Stimulated activated CD4-positive, alpha-beta T cell treated with anti-CD3 and anti-CD28 coated beads, Interleukin-1b, Interleukin-23, amount 100 ng/mL, for 4 hours (primary cell): ENCODE measurements around the gene UBN2.
"Not testable (repeated sequence)": the region's sequence is repeated elsewhere in the genome, so short reads cannot be mapped to it uniquely, and the experiment has no call there.

ENCODE experiments used
- DNase-seq, 2 donors: peaks; one replicate each; pipeline ENCODE4 v3.0.0-alpha.2; 2020; ENCODE audit warnings: low read depth in 2 of 2

The UBN2 gene

DNA sequence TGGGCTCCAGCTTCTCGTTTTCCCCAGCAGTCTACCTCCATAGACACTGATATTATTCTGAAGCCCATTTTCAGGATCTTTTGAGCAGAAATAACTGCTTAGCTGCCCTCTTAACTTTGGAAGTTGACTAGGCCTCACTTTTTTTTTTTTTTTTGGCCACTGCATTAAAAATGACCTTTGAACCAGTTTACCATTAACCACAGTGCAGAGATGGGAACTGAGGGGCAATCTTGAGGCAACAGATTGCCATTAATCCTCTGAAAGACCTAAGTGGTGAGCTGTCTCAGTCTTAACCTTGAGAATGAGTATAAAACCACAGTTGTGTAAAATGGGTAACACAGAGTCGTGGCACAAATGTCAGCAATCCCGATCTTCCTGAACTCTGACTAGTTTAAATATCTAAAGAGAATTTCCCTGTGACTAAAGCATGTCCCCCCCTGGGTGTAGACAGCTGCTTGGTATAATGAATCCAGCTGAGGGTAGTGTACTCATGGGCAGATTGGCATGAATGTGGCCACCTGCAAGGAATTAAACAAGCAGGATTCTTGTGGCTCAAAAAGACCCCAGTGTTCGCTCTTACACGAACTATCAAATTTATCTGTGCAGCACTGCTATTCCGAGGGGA lies 64.0 kb downstream of the UBN2 start:
- no peak for DNase-seq

DNA sequence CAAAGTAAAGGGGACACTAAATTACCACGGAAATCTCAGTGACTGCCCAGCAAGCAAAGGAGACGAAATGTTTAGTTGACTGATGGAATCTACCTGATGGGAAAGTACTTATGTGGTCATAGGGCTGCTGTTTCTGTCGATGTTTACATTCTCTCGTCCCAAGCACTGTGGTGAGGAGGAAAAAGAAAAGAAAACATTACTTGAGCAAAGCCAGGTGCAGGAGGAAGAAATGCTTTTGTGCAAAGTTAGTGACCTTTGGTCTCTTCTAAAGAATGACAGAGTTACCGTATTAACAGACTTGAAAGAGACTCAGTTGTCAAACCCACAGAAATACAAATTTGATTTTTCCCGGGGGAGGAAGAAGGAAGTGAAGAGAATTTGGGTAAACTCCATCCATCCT lies 66.8 kb downstream of the UBN2 start:
- no peak for DNase-seq

DNA sequence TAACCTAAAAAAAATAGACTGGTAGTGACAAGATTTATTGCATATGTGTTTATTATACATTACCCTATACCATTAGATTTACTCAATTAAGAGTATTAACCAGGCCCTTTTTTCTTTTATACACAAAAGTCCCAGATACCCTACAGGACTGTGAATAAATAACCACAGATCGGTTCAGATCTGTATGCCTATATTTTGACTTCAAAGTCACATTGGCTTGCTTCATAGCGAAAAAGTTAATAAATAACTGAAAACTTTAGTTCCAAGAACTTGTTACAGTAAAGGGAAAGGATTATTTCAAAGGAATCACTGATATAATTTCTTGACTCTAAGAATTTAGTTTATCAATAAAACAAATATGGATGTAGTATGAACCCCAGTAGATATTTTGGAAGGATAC lies 68.3 kb downstream of the UBN2 start:
- no peak for DNase-seq

DNA sequence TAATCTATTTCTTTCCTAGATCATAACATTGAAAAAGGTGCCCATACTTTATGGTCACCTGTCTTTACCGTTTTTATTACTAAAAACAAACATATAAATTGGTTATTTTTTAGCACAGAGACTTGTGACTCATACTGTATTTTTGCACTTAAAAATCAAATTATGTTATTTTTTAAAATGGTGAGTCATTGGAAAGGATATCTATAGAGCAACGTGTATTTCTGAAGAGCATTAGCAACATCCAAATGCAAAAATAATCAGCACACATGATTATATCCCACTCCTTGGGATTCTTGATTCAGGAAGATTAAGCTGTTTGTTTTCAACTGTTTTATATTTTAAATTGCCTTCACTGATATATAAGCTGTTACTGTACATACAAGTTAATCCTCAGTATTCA lies 69.4 kb downstream of the UBN2 start:
- no peak for DNase-seq

DNA sequence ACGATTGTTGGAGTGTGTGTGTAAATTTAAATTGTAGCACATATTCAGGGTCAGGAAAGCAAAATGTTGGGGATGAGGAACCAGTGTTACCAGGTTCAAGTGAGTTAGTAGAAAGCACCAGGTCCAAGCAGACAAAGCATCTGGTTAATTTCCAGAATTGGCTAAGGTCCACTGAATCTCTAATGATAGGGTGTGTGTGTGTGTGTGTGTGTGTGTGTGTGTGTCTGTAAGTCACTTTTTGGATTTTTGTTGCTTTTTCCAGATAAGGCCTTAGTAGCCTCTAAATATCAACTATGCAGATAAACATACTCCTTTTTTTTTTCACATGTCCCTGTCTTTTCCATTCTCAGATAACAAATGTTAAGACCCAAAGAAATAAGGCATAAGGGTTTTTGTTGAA lies 73.5 kb downstream of the UBN2 start:
- DNase-seq: no peak

DNA sequence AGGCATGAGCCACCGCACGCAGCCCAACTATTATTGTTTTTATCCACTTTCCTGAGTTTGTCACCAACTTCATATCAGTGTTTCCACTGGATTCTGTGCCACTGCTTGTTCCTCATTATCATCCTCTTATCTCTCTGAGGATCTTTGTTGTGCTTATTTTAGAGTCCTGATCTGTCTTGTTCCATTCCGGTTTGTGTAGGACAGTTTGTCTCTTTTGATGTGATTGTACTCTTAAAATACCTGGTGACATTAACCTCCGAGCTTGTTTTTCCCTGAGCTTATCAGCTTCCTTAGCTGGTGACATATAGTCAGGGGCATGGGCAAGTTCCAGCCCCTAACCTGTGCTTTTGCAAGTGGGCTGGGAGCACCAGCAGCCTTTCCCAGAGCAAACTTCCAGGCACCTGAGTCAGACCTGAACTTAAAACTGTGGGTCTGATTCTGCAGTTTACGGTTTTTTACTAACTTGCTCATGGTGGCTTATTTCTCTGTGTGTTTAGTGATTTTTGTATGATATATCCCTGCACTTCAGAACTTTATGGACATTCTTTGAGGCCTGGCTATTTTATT lies 87.0 kb downstream of the UBN2 start:
- DNase-seq: no peak

DNA sequence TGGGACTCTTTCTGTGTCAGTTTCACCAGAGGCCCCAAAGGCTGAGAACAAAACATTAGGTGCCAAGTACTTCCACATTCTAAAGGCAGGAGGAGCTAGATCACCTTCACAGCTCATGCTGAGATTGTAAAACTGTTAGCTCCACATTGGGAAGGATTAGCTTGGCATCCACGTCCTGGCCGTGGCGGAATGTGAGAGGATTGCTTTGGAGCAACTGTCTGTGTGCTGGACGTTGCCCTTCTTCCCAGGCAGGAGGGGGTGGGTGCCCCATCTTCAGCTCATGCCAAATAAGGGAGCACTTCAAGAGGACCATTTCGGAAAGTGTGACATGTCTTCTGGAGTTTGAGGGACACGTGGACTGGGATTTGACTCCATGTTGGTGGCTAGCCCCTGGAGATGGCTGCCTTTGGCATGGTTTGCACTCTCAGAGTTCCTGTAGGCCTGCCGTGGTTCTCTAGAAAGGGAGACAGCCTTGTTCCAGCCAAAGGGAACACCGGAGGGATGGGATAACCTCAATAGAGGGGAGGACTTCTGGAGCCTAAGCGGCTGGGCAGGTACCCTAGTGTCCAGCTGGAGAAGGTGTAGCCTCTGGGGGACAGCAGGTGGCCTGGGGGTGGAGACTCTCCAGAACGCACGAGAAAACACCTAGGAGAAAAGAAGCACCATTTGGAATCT lies 90.2 kb downstream of the UBN2 start:
- DNase-seq: no peak

DNA sequence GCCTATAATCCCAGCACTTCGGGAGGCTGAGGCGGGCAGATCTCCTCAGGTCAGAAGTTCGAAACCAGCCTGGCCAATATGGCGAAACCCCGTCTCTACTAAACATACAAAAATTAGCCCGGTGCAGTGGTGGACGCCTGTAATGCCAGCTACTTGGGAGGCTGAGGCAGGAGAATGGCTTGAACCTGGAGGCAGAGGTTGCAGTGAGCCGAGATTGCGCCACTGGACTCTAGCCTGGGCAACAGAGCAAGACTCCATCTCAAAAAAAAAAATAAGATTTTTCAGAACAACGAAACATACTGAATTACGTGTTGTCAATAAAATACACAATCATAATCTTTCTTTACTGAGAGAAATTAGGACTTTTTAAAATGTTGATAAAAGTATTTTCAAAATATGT lies 93.7 kb downstream of the UBN2 start:
- DNase-seq: not testable (repeated sequence)

DNA sequence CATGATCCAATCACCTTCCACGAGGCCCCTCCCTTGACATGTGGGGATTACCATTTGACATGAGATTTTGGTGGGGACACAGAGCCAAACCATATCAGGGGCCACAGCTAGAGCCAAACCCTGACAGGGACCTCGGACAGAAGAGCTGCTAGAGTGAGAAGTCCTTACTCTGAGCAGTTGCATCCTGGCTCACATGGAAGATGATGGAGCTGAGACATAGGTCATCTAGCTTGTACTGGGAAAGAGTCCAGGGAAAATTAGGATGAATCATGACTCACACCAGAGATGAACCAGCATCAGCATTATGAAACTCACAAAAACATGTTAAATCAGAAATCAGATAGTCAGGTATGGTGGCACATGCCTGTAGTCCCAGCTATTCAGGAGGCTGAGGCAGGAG lies 97.3 kb downstream of the UBN2 start:
- no peak for DNase-seq

DNA sequence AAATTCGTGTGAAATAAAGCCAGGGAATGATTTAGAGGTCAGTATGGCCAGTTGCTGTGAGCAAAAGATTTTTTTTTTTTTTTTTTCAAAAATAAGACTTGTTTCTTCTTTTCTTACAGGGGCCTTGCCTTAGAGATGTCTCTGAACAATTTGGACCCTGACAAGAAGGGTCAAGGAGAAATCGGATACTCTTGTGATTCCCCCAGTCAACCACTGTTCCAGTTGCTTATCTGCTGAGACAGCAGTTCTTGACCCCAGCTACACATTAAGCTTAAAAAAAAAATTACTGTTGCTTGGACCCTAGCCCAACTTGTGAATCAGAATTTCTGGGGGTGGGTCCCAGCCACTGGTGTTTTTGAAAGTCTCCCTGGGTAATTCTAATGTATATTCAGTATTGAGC lies 98.1 kb downstream of the UBN2 start:
- DNase-seq: no peak

DNA sequence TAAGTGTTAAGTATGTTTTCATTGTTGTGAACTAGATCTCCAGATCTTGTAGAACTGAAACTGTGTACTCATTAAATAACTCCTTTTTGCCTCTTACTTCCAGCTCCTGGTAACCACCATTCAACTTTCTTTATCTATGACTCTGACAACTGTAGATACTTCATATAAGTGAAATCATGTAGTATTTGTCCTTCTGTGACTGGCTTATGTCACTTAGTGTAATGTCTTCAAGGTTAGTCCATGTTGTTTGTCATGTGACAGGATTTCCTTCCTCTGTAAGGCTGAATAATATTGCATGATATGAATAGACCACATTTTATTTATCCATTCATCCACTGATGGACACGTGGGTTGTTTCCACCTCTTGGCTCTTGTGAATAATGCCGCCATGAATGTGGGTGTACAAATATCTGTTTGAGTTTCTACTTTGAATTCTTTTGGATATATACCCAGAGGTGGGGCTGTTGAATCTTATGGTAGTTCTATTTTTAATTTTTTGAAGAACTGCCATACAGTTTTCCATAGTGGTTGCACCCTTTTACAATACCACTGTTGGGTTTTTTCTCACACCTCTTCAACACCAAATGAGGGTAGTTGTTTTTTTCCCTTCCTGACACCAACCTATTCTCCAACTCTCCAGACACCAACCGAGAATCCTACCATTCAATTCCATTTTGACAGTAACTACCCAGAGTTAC lies 99.4 kb downstream of the UBN2 start:
- DNase-seq: no peak

DNA sequence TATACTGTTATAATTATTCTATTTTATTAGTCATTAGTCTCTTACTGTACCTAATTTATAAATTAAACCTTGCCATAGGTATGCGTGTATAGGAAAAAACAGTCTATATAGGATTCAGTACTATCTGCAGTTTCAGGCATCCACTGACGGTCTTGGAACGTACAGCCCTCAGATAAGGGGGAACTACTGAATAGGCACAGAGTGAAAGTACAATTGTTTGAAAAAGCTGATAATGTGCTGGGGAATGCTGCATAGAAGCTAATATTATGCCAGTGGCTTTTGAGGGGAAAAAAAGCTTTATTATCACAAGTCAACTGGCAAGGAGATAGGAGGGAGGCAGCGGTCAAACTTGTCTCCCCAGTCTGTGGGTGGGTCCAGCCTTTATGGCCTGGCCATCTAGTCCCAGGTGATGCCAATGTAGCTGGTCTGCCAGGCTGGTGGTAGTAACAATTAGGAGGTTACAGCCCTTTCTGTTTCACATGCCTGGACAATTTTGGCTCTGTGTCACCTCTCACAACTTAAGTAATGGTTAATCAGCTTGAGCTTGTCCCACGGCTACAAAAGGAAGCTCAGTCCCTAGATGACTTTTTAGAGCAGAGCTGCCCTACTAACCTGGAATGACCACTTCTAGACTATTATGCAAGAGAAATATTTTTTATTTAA lies 101.8 kb downstream of the UBN2 start:
- no peak for DNase-seq

DNA sequence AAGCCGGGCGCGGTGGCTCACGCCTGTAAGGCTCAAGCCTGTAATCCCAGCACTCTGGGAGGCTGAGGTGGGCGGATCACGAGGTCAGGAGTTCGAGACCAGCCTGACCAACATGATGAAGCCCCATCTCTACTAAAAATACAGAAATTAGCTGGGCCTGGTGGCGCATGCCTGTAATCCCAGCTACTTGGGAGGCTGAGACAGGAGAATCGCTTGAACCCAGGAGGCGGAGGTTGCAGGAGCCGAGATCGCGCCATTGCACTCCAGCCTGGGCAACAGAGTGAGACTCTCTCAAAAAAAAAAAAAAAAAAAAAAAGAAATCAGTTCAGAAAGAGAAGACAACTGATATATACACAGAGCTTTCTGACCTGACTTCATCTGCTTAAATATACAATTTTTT lies 102.4 kb downstream of the UBN2 start:
- not testable (repeated sequence) for DNase-seq

DNA sequence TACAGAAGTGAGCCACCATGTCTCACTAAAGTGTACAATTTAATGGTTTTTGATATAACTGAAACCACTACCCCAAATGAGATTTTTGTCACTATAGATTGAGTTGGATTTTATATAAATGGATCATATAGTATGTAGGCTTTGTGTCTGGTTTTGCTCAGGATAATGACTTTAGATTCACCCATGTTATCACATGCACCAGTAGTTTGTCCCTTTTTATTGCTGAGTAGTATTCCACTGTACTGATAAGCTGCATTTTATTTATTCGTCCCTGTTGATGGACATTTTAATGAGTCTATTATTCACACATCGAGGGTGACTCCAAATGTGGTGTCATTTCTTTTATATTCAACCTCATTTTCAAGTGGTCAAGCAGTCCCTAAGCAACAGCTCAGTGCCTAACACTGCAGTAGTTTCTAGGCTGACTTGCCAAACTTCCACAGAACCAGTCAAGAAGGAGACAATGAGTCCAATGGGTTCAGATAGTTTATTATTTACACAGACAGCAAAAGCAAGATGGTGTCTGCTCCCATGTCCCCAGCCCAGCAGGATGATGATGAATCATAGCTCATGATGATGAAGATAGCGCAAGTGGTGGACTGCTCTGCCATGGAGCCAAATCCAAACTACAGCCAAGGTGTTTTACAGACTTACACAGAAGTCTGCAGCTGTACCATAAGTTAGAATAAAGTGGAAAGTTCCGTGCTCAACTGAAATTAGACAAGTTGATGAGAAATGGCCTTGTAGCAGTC lies 103.5 kb downstream of the UBN2 start:
- DNase-seq: no peak

DNA sequence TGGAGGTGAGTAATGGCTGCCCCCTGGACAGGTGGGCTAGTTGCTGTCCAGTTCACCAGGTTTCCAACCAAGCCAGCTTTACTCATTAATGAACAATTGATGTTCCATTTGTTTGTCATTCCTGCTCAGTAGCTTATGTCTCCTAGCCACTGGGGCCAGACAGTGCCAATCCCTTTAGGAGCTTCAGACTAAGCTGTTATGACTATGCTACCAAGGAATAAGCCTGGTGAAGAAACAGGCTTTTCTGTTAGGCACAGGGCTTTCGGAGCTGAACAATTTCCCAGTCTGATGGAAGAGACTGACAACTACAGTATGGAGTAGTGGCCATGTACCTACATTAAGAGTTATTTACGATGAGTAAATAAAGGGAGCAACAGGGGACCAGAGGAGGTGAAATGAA lies 108.0 kb downstream of the UBN2 start:
- no peak for DNase-seq

DNA sequence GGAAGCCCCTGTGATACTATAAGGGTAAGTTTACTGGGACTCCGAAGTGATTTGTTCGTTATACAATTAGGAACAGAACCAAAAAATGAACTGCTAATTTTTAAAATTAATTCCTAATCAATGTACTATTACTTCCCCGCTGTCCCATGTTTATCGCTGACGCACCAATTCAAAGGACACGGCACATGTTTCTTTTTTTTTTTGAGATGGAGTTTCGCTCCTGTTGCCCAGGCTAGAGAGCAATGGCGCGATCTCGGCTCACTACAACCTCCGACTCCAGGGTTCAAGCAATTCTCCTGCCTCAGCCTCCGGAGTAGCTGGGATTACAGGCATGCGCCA lies 108.6 kb downstream of the UBN2 start:
- DNase-seq: no peak

DNA sequence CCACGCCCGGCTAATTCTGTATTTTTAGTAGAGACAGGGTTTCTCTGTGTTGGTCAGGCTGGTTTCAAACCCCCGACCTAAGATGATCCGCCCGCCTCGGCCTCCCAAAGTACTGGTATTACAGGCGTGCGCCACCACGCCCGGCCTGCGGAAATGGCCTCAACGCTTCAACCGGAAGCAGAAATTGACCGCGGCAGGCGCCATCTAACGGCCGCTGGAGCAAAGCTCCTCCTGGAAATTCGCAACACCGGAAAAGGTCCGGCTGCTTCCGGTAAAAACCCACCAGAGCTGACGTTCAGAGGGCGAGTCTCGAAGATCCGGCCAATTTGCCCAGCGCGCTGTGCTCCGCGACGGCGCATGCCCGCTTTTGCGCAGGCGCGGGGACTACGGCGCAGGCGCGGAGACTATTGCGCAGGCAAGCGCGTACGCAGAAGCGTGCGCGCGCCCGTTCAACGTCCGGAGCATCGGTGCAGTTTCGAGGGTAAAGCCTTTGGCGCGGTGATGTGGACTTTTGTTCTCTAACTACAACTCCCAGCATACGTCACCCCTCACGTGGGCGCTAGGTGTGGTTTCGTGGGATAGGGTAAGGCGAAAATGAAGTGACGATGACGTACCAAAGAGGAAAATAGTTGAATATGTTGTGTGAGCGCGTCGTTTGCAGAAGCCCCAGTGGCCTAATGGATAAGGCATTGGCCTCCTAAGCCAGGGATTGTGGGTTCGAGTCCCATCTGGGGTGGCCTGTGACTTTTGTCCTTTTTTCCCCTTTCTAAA lies 109.2 kb downstream of the UBN2 start:
- DNase-seq: peak; percentile 91 to 99

DNA sequence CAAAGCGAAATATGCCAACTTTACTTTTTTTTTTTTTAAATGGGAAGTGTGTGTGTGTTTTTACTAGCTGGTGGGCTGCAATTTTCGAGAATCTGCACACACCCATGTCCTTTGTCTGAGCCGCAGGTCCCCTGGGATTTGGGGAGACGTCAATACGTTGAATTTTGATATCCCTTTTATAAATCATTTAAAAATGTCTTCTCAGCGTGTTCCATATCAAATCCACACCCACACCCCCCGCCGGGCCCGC lies 109.7 kb downstream of the UBN2 start:
- peak in 1 of 2 donors; percentile 65 for DNase-seq

DNA sequence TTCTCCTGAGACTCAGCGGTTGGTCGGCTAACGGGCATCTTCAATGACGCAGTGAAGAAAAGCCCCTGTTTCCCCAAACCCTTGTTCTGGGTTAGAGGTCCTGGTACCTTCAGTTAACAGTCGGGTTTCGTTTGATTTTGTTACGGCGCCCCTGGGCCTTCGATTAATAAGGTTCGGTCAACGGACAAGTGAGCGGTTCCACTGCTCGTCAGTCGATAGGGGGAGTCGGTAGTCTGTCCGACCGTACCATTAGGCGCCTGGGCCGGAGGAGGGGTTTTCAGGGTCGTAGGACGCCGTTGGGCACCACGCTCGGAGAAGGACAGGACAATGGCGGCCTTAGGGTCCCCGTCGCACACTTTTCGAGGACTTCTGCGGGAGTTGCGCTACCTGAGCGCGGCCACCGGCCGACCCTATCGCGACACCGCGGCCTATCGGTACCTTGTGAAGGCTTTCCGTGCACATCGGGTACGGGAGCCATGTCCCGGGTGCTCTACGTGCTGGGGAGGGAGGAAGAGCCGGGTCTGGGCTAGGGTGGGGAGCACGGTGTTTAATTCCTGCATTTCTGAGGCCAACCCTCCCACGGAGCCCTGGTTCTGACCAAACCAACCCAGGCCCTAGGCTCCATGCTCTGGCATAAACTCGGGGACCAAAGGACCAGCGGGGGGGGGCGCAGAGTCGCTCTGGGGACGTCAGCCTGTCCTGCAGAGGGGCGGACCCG lies 110.2 kb downstream of the UBN2 start, which contains the start of gene FMC1:
TSS of gene FMC1 (plus strand) at position 280 of the 718 bp plus-strand sequence. CDS start at position 328, 48 bp downstream.
- peak; percentile 70 to 71 for DNase-seq

DNA sequence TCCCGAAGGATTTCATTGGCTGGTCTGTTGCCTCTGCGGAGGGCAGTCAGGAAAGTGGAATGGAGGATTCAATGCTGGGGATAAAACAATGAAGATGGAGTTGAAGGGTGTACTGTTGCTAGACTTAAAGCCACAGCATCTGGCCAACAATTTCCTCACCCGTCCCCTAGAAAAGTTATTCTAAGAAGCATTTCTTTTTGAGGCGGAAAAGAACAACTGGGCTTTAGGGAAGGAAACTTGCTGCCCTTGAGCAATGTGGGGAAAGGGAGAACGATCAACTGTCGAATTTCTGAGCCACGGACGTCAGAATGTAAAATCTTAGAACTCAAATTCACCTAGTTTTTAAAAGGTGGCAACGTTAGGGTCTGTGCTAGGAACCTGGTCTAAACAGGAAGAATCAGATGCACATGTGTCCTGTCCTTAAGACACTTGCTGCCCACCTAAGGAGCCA lies 110.8 kb downstream of the UBN2 start:
- DNase-seq: no peak
